Mesendoderm (in vitro differentiated cells): ENCODE results near the gene SPON2.

Experiments
- DNase-seq: peaks from one replicate; pipeline ENCODE4 v3.0.0; 2013
- H2AK5ac ChIP-seq: 2 replicates; pipeline ENCODE4 v1.6.1; 2013; ENCODE audit warnings: low read length, inconsistent platforms
- H2BK120ac ChIP-seq: 2 replicates; pipeline ENCODE4 v1.6.1; 2013; ENCODE audit warnings: low read depth, mild to moderate bottlenecking, low read length, moderate library complexity, mixed read lengths
- H2BK15ac ChIP-seq: replicated peaks from 2 replicates; pipeline ENCODE4 v1.6.1; 2013; ENCODE audit warnings: low read depth, mild to moderate bottlenecking, moderate library complexity
- H2BK5ac ChIP-seq: 2 replicates; pipeline ENCODE4 v1.6.1; 2013; ENCODE audit warnings: low read length, inconsistent platforms
- H3K18ac ChIP-seq: 2 replicates; pipeline ENCODE4 v1.6.1; 2013; ENCODE audit warnings: mild to moderate bottlenecking, low read length, mixed read lengths
- H3K23ac ChIP-seq: one replicate; pipeline ENCODE4 v1.6.1; 2013; ENCODE audit warnings: low read length
- H3K27ac ChIP-seq: 2 replicates; pipeline ENCODE4 v1.5.1; 2013; ENCODE audit warnings: low read depth, mild to moderate bottlenecking, inconsistent platforms, low read length, moderate library complexity
- H3K27me3 ChIP-seq: 2 replicates; pipeline ENCODE4 v1.6.1; 2013; ENCODE audit warnings: low read length, control low read depth, mild to moderate bottlenecking, inconsistent platforms; ENCODE audit not compliant: insufficient read depth, poor library complexity
- H3K36me3 ChIP-seq: 2 replicates; pipeline ENCODE4 v1.6.1; 2013; ENCODE audit warnings: low read length, inconsistent platforms; ENCODE audit not compliant: control insufficient read depth, insufficient read depth
- H3K4ac ChIP-seq: one replicate; pipeline ENCODE4 v1.6.1; 2013; ENCODE audit warnings: low read depth, mild to moderate bottlenecking, low read length, moderate library complexity
- H3K4me1 ChIP-seq: 2 replicates; pipeline ENCODE4 v1.6.1; 2013; ENCODE audit warnings: low read depth, low read length, inconsistent platforms; ENCODE audit not compliant: control insufficient read depth
- H3K4me2 ChIP-seq: 2 replicates; pipeline ENCODE4 v1.6.1; 2013; ENCODE audit warnings: low read length
- H3K4me3 ChIP-seq: 2 replicates; pipeline ENCODE4 v1.5.1; 2013; ENCODE audit warnings: mild to moderate bottlenecking, low read length
- H3K56ac ChIP-seq: one replicate; pipeline ENCODE4 v1.6.1; 2013; ENCODE audit warnings: low read length
- H3K79me1 ChIP-seq: 2 replicates; pipeline ENCODE4 v1.6.1; 2013; ENCODE audit warnings: low read length, inconsistent platforms
- H3K79me2 ChIP-seq: 2 replicates; pipeline ENCODE4 v1.6.1; 2013; ENCODE audit warnings: mild to moderate bottlenecking, low read length; ENCODE audit not compliant: control insufficient read depth, insufficient read depth
- H3K9ac ChIP-seq: 2 replicates; pipeline ENCODE4 v1.6.1; 2013; ENCODE audit warnings: low read length, inconsistent platforms
- H4K5ac ChIP-seq: one replicate; pipeline ENCODE4 v1.6.1; 2013; ENCODE audit warnings: low read length
- H4K8ac ChIP-seq: one replicate; pipeline ENCODE4 v1.6.1; 2013; ENCODE audit warnings: low read depth, mild to moderate bottlenecking, control low read depth, low read length, moderate library complexity
- WGBS: extraction: QIAGEN DNeasy Blood & Tissue Kit; methylation state at CpG from one replicate; pipeline ENCODE4 v1.1.7; 2013; ENCODE audit warnings: low lambda C conversion rate, missing lambda C conversion rate; ENCODE audit not compliant: insufficient coverage; ENCODE audit errors: extremely low coverage; 5-methylcytosine and 5-hydroxymethylcytosine counted together

Gene SPON2

DNA sequence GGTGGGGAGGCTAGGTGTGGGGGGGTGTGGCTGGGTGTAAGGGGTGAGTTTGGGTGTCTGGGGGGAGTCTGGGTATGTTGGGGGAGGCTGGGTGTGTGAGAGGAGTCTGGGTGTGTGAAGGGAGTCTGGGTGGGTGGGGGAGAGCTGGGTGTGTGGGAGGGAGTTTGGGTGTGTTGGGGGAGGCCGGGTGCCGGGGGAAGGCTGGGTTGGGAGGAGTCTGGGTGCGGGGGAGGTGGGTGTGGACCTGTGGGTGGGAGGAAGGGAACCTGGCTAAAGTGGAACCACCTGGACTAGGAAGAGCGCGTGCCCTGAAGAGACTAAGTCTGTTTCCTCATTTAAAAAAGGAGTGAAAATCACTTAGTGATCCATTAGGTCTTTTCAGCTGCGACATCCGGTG is 18.3 kb downstream of the SPON2 start:
- no peak overlapping the region for H3K18ac ChIP-seq

DNA sequence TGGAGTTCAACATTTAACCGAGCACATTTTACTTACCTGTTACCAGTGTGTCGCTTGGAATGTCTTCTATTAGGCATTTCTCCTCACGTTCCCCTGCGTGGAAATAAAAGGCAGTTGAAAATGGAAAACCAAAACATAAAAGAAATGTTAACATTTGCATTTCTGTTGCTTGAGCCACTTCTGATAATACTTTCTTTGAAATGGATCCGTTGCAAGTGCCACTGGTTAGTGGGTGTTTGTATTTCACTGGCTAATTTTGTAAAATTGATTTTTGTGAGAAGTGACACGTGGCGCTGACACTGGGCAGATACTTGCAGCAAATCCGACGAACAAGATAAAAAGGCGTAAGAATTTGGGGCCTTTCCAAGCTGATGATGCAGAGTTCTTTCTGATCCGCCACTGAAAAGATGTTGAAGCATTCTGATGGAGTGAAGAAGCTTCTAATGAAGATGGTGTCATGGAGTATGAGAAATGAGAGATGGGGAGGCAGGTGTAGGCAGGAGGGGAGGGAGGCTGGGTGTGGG is 18.8 kb downstream of the SPON2 start:
- Histone ChIP-seq H3K56ac (no peak overlapping the region), H2BK120ac (no peak overlapping the region), H3K27me3 (no peaks in the 10 kb centered on the region), H3K4ac (no peak overlapping the region), H3K79me1 (no peaks in the 10 kb centered on the region), H4K8ac (no peak overlapping the region), H2AK5ac (no peak overlapping the region), H3K9ac (no peak overlapping the region), H3K4me3 (no peak overlapping the region), H3K23ac (no peak overlapping the region), H3K4me2 (no peak overlapping the region), H3K4me1 (no peaks in the 10 kb centered on the region), H3K36me3 (no peaks in the 10 kb centered on the region), H2BK5ac (no peak overlapping the region), H2BK15ac (no peak overlapping the region), H3K27ac (no peak overlapping the region), H3K79me2 (no peaks in the 10 kb centered on the region), H3K18ac (no peak overlapping the region), H4K5ac (no peak overlapping the region)
- DNase-seq = no peak
- no CpG with 5 or more reads among the region's 11 CpGs for WGBS

More for the DNA sequence above, 18.3 kb downstream of the SPON2 start:
- no peak for DNase-seq
- no peak overlapping the region for H3K23ac ChIP-seq
- H4K5ac ChIP-seq = no peak overlapping the region
- no peak overlapping the region for H3K4me3 ChIP-seq
- no peak overlapping the region for H3K4ac ChIP-seq
- no peak overlapping the region for H2AK5ac ChIP-seq
- no peak overlapping the region for H2BK5ac ChIP-seq
- no peak overlapping the region for H4K8ac ChIP-seq
- H2BK120ac ChIP-seq = no peak overlapping the region
- no peaks in the 10 kb centered on the region for H3K27me3 ChIP-seq
- no peak overlapping the region for H3K4me2 ChIP-seq
- no CpG with 5 or more reads among the region's 7 CpGs for WGBS
- no peak overlapping the region for H3K27ac ChIP-seq
- no peaks in the 10 kb centered on the region for H3K36me3 ChIP-seq
- H3K79me2 ChIP-seq = no peaks in the 10 kb centered on the region
- no peak overlapping the region for H3K9ac ChIP-seq
- H3K56ac ChIP-seq = no peak overlapping the region
- no peaks in the 10 kb centered on the region for H3K79me1 ChIP-seq
- no peaks in the 10 kb centered on the region for H3K4me1 ChIP-seq
- no peak overlapping the region for H2BK15ac ChIP-seq

DNA sequence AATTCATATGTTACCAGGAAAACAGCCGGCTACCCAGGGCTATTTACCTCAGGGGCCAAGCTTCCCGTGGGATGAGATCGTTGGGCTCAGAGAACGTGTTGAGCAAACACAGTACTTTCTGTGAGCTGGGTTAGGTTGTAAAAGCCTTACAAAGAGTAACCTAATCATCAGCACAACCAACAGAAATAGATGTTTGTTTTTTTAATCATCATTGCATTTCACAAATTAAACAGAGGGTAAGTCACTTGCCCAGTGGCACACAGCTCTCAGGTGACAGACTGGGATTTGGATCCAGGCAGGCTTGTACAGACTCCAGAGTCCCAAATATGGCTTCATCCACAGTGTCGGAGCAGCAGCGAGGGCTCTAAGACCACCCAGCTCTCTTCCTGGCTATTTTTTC is 20.1 kb downstream of the SPON2 start:
- Histone ChIP-seq H3K4me3 (no peak overlapping the region), H2BK5ac (no peak overlapping the region), H3K4me2 (no peak overlapping the region), H3K79me2 (no peaks in the 10 kb centered on the region), H3K56ac (no peak overlapping the region), H3K4me1 (no peaks in the 10 kb centered on the region), H3K9ac (no peak overlapping the region), H4K8ac (no peak overlapping the region), H3K79me1 (no peaks in the 10 kb centered on the region), H2BK120ac (no peak overlapping the region), H3K23ac (no peak overlapping the region), H3K27ac (no peak overlapping the region), H3K36me3 (no peaks in the 10 kb centered on the region), H3K27me3 (no peaks in the 10 kb centered on the region), H3K4ac (no peak overlapping the region), H4K5ac (no peak overlapping the region), H2AK5ac (no peak overlapping the region), H3K18ac (no peak overlapping the region), H2BK15ac (no peak overlapping the region)
- no CpG with 5 or more reads among the region's 6 CpGs for WGBS
- no peak for DNase-seq

DNA sequence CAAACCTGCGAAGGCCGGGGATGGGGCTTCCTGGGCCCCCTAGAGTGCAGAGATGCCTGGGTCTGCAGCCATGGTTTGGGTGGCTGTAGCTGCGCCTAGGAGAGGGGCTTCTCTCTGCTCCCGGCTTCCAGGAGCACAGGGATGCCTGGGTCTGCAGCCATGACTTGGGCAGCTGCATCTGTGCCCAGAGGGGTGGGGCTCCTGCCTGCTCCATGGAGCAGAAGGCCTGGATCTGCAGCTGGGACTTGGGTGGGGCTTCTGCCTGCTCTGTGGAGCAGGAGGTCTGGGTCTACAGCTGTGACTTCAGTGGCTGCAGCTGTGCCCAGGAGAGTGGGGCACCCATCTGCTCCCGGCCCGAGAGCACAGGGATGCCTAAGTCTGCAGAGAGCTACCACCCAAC is 20.8 kb downstream of the SPON2 start:
- H3K27ac ChIP-seq = no peak overlapping the region
- no peaks in the 10 kb centered on the region for H3K4me1 ChIP-seq
- no peak overlapping the region for H3K56ac ChIP-seq
- H2BK120ac ChIP-seq = no peak overlapping the region
- H3K79me2 ChIP-seq = no peaks in the 10 kb centered on the region
- no peak overlapping the region for H2AK5ac ChIP-seq
- no peak overlapping the region for H2BK5ac ChIP-seq
- H3K23ac ChIP-seq = no peak overlapping the region
- no peak overlapping the region for H3K4me3 ChIP-seq
- H3K4me2 ChIP-seq = no peak overlapping the region
- no peak overlapping the region for H3K18ac ChIP-seq
- no peaks in the 10 kb centered on the region for H3K79me1 ChIP-seq
- no peak overlapping the region for H3K4ac ChIP-seq
- H4K8ac ChIP-seq = no peak overlapping the region
- no peaks in the 10 kb centered on the region for H3K36me3 ChIP-seq
- no peak for DNase-seq
- H4K5ac ChIP-seq = no peak overlapping the region
- H3K9ac ChIP-seq = no peak overlapping the region
- WGBS = no CpG with 5 or more reads among the region's 6 CpGs
- H2BK15ac ChIP-seq = no peak overlapping the region
- no peaks in the 10 kb centered on the region for H3K27me3 ChIP-seq

DNA sequence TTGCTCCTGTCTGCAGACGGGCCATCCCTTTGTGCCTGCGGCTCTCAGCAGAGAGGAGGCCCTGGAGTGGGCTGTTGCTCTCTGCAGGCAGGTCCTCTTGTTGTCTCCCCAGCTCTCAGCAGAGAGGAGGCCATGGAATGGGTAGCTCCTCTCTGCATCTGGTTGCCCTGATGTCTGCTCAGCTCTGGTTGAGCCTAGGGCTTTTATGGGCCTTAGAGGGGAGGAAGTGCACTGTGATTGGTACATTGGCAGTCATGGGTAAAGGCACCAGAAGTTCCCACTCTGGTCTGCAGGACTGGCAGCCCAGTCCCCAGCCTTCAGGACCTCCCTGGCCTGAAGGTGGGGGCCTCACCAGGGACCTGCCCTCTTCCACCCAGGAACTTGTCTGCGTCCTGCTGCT is 21.5 kb downstream of the SPON2 start:
- no peak overlapping the region for H3K27ac ChIP-seq
- no peak overlapping the region for H2AK5ac ChIP-seq
- H3K18ac ChIP-seq = no peak overlapping the region
- no peak overlapping the region for H4K8ac ChIP-seq
- H3K4me3 ChIP-seq = no peak overlapping the region
- no CpG with 5 or more reads among the region's 3 CpGs for WGBS
- no peaks in the 10 kb centered on the region for H3K79me2 ChIP-seq
- no peak for DNase-seq
- H3K23ac ChIP-seq = no peak overlapping the region
- H4K5ac ChIP-seq = no peak overlapping the region
- no peaks in the 10 kb centered on the region for H3K79me1 ChIP-seq
- H2BK15ac ChIP-seq = no peak overlapping the region
- H3K4ac ChIP-seq = no peak overlapping the region
- no peaks in the 10 kb centered on the region for H3K36me3 ChIP-seq
- H2BK120ac ChIP-seq = no peak overlapping the region
- H3K56ac ChIP-seq = no peak overlapping the region
- no peak overlapping the region for H3K9ac ChIP-seq
- no peaks in the 10 kb centered on the region for H3K4me1 ChIP-seq
- no peaks in the 10 kb centered on the region for H3K27me3 ChIP-seq
- no peak overlapping the region for H2BK5ac ChIP-seq
- H3K4me2 ChIP-seq = no peak overlapping the region

DNA sequence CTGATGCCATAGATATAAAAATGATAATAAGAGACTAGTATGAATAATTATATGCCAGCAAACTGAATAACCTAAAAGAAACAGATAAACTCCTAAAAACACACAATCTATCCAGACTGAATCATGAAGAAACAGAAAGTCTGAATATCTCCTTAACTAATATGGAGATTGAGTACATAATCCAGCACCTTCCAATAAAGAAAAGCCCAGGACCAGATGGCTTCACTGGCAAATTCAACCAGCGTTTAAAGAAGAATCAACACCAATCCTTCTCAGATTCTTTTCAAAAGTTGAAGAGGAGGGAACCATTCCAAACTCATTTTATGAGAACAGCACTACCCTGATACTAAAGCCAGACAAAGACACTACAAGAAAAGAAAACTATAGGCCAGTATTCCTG is 32.5 kb downstream of the SPON2 start:
- Histone ChIP-seq H2BK5ac (no peak overlapping the region), H3K56ac (no peak overlapping the region), H3K4me1 (no peaks in the 10 kb centered on the region), H2BK120ac (no peak overlapping the region), H3K18ac (no peak overlapping the region), H3K4me3 (no peak overlapping the region), H3K79me1 (no peaks in the 10 kb centered on the region), H3K79me2 (no peaks in the 10 kb centered on the region), H4K8ac (no peak overlapping the region), H3K4ac (no peak overlapping the region), H3K27ac (no peak overlapping the region), H3K4me2 (no peak overlapping the region), H2AK5ac (no peak overlapping the region), H2BK15ac (no peak overlapping the region), H3K23ac (no peak overlapping the region), H3K9ac (no peak overlapping the region), H3K27me3 (no peaks in the 10 kb centered on the region), H4K5ac (no peak overlapping the region), H3K36me3 (no peaks in the 10 kb centered on the region)
- DNase-seq = no peak
- no CpG with 5 or more reads among the region's 1 CpG for WGBS
